Measurements from ENCODE around the gene PHF21A.

The PHF21A gene

DNA sequence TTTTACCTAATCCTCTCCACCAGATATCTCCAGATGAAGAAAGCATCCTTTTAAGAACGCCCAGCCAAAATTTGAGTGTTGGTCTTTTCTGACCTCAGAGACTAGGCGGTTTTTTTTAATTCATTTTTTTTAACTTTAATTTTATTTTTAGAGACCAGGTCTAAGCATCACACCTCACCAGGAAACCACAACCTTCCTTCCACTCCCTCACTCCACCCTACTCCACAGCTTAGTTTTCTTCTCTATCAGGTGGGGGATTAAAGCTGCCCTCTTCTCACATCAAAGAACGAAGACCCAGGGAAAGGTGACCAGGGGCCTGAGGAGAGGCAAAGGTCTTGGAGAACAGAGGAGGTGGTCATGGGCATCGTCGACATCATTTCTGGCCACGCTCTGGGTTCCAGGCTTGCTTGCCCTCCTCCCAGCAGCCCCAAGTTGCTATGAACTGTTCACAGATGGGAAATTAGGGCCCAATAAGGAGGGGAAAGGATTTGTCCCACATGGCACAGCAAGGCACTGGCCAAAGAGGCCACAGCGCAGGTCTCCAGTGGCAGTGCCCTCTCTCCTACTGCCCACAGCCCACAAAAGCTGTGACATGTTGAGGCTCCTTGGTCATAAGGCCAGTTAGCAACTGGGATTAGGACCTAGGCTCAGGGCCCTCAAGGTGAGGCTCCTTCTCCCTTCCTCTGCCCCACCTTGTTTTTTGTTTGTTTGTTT lies 202.1 kb downstream of the PHF21A start:
- 83% methylated on average over 6 of the region's 7 CpGs for WGBS
- H3K36me3 ChIP-seq (ENCODE audit: control insufficient read depth in 1 of 2, insufficient read depth in 2 of 2, low read depth in 1 of 2, low read length in 2 of 2), result peaks cover 22% of the 10 kb centered on the region in 2 experiments
- no peaks in the 10 kb centered on the region for H3K9me3 ChIP-seq (ENCODE audit: control insufficient read depth, low read length)
- no peak overlapping the region for H3K14ac ChIP-seq (ENCODE audit: low read length in 2 of 2)
- no peak overlapping the region for H2BK120ac ChIP-seq (ENCODE audit: low read depth, low read length)
- no peak overlapping the region for H4K8ac ChIP-seq (ENCODE audit: low read length)
- peaks cover 37% of the 10 kb centered on the region for H3K4me1 ChIP-seq (ENCODE audit: control insufficient read depth, insufficient read depth, low read depth, low read length)
- H3K4me2 ChIP-seq (ENCODE audit: low read length, poor library complexity, severe bottlenecking), result peak overlapping the region; percentile 99
- peak overlapping the region; percentile 99 for H3K9ac ChIP-seq (ENCODE audit: low read length)
- H2AFZ ChIP-seq (ENCODE audit: low read depth, low read length), result peak overlapping the region; percentile 29
- peak overlapping the region in 1 of 2 experiments; percentile 100 for H3K4me3 ChIP-seq (ENCODE audit: insufficient read depth in 1 of 2, low read depth in 1 of 2, low read length in 2 of 2)
- H3K23ac ChIP-seq (ENCODE audit: low read length in 2 of 2), result no peak overlapping the region
- no peak overlapping the region for H2BK5ac ChIP-seq (ENCODE audit: low read depth, low read length, poor library complexity, severe bottlenecking)
- H2BK12ac ChIP-seq (ENCODE audit: low read length in 2 of 2), result peak overlapping the region in 1 of 2 experiments; percentile 74
- H2BK15ac ChIP-seq (ENCODE audit: low read depth, poor library complexity, severe bottlenecking), result no peak overlapping the region
- no peak overlapping the region for H2AK5ac ChIP-seq (ENCODE audit: low read length, severe bottlenecking)
- H3K79me1 ChIP-seq (replicated peaks; ENCODE audit: low read length, poor library complexity, severe bottlenecking), result peaks cover 22% of the 10 kb centered on the region
- H3K27me3 ChIP-seq (ENCODE audit: control insufficient read depth in 1 of 2, insufficient read depth in 1 of 2, low read length in 2 of 2), result peaks cover 28 to 29% of the 10 kb centered on the region in 2 experiments
- no peak overlapping the region for H3K4ac ChIP-seq (ENCODE audit: low read depth in 1 of 2, low read length in 2 of 2)
- no peak overlapping the region for H4K91ac ChIP-seq (ENCODE audit: low read length)
- no peak for DNase-seq
- no peak overlapping the region for H3K18ac ChIP-seq (ENCODE audit: low read depth in 1 of 2, low read length in 2 of 2)
- H3K27ac ChIP-seq (ENCODE audit: low read length, poor library complexity, severe bottlenecking), result no peak overlapping the region

DNA sequence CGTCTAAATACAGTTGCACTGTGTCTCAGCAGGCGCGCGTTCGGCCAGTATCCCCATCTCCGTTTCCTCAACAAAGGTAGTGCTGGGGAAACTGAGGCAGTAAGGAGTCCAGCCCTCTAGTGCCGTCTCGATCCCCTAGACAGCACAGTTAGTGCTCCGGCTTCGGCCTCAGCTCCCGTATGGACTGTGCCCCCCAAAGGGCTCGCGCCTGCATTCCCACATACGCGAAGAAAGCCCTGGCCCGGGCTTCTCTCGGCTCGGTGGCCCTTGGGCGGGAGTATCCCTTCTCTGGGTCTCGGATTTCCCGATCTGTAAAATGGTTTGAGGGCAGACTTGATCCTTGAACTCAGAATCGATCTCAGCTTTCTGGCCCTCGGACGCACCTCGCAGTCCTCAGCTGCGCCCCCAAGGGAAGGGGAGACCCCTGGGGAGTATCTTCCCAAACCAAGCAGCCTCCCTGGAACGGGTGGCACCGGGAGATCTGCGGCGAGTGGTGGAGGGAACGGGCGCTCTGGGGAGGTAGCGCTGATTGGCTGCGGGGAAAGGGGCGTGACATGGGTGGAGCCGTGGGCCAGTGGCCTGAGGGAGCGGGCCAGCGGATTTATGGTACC lies 202.8 kb downstream of the PHF21A start:
- Histone ChIP-seq H2BK15ac (ENCODE audit: low read depth, poor library complexity, severe bottlenecking) (peak overlapping the region; percentile 85), H3K27me3 (ENCODE audit: control insufficient read depth in 1 of 2, insufficient read depth in 1 of 2, low read length in 2 of 2) (peaks cover 23 to 24% of the 10 kb centered on the region in 2 experiments), H3K4me1 (ENCODE audit: control insufficient read depth, insufficient read depth, low read depth, low read length) (peaks cover 37% of the 10 kb centered on the region), H3K23ac (ENCODE audit: low read length in 2 of 2) (no peak overlapping the region), H2AK5ac (ENCODE audit: low read length, severe bottlenecking) (no peak overlapping the region), H3K27ac (ENCODE audit: low read length, poor library complexity, severe bottlenecking) (peak overlapping the region; percentile 65), H2AFZ (ENCODE audit: low read depth, low read length) (peak overlapping the region; percentile 79), H2BK5ac (ENCODE audit: low read depth, low read length, poor library complexity, severe bottlenecking) (no peak overlapping the region), H4K8ac (ENCODE audit: low read length) (peak overlapping the region; percentile 78), H3K9ac (ENCODE audit: low read length) (peak overlapping the region; percentile 99), H3K79me1 (replicated peaks; ENCODE audit: low read length, poor library complexity, severe bottlenecking) (peaks cover 28% of the 10 kb centered on the region), H3K18ac (ENCODE audit: low read depth in 1 of 2, low read length in 2 of 2) (peak overlapping the region in 1 of 2 experiments; percentile 84), H3K4me2 (ENCODE audit: low read length, poor library complexity, severe bottlenecking) (peak overlapping the region; percentile 99), H3K4me3 (ENCODE audit: insufficient read depth in 1 of 2, low read depth in 1 of 2, low read length in 2 of 2) (peak overlapping the region; percentile 71 to 100), H2BK12ac (ENCODE audit: low read length in 2 of 2) (no peak overlapping the region), H3K9me3 (ENCODE audit: control insufficient read depth, low read length) (no peaks in the 10 kb centered on the region), H3K36me3 (ENCODE audit: control insufficient read depth in 1 of 2, insufficient read depth in 2 of 2, low read depth in 1 of 2, low read length in 2 of 2) (peaks cover 29% of the 10 kb centered on the region in 2 experiments), H4K91ac (ENCODE audit: low read length) (peak overlapping the region; percentile 52), H3K14ac (ENCODE audit: low read length in 2 of 2) (peak overlapping the region in 1 of 2 experiments; percentile 30), H2BK120ac (ENCODE audit: low read depth, low read length) (no peak overlapping the region), H3K4ac (ENCODE audit: low read depth in 1 of 2, low read length in 2 of 2) (peak overlapping the region; percentile 29 to 35)
- DNase-seq, result peak; percentile 84
- under 1% methylated on average over 36 of the region's 38 CpGs for WGBS

DNA sequence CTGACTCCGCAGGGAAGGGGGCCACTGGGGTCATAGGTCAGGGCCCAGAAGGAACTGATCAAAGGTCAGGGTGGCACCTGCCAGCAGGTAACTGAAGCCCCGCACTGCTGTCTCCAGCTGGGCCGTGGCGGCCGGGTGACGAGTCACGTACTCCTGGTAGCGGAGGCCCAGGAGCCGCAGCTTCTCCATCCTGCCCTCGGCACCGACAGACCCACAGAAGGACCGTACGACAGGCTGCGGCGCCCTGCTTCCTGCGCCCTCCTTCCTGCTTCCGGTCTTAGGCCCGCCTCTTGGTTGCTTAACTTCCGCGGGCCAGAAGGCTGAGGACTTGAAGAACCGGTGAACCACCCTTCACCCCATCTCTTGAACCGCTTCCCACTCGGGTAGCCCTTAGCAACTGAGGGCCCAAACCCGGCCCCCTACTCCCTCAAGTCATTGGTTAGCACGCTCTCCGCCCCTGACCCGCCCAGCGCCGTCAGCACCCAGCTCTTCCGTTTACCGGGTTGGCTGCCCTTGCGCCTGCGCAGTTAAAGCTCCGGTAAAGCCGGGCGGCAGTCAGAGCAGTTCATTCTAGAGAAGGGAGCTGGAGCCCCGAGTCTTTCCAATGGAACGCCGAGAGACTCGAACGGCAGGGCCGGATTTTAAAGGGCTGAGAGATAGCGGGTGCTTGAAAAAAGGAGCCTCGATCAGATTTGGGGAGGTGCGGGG lies 203.5 kb downstream of the PHF21A start, which contains the start of gene PEX16:
TSS of gene PEX16 (minus strand) at position 255 of the 708 bp plus-strand sequence. CDS start at position 189, 66 bp downstream.
- Histone ChIP-seq H3K4me1 (ENCODE audit: control insufficient read depth, insufficient read depth, low read depth, low read length) (peaks cover 30% of the 10 kb centered on the region), H3K4me3 (ENCODE audit: insufficient read depth in 1 of 2, low read depth in 1 of 2, low read length in 2 of 2) (peak within 1 kb of the TSS; percentile 85 to 100), H3K4ac (ENCODE audit: low read depth in 1 of 2, low read length in 2 of 2) (peak within 1 kb of the TSS; percentile 63 to 79), H3K4me2 (ENCODE audit: low read length, poor library complexity, severe bottlenecking) (peak within 1 kb of the TSS; percentile 99), H4K91ac (ENCODE audit: low read length) (peak within 1 kb of the TSS; percentile 90), H4K8ac (ENCODE audit: low read length) (peak within 1 kb of the TSS; percentile 93), H3K9me3 (ENCODE audit: control insufficient read depth, low read length) (no peaks in the 10 kb centered on the region), H3K9ac (ENCODE audit: low read length) (peak within 1 kb of the TSS; percentile 99), H3K79me1 (replicated peaks; ENCODE audit: low read length, poor library complexity, severe bottlenecking) (peaks cover 30% of the 10 kb centered on the region), H3K18ac (ENCODE audit: low read depth in 1 of 2, low read length in 2 of 2) (peak within 1 kb of the TSS; percentile 79 to 92), H2BK5ac (ENCODE audit: low read depth, low read length, poor library complexity, severe bottlenecking) (no peak within 1 kb of the TSS), H2BK15ac (ENCODE audit: low read depth, poor library complexity, severe bottlenecking) (peak within 1 kb of the TSS; percentile 96), H2BK120ac (ENCODE audit: low read depth, low read length) (no peak within 1 kb of the TSS), H2AK5ac (ENCODE audit: low read length, severe bottlenecking) (no peak within 1 kb of the TSS), H3K23ac (ENCODE audit: low read length in 2 of 2) (peak within 1 kb of the TSS in 1 of 2 experiments; percentile 86), H3K14ac (ENCODE audit: low read length in 2 of 2) (peak within 1 kb of the TSS in 1 of 2 experiments; percentile 30), H3K27me3 (ENCODE audit: control insufficient read depth in 1 of 2, insufficient read depth in 1 of 2, low read length in 2 of 2) (peaks cover 17 to 20% of the 10 kb centered on the region in 2 experiments), H3K27ac (ENCODE audit: low read length, poor library complexity, severe bottlenecking) (peak within 1 kb of the TSS; percentile 65), H3K36me3 (ENCODE audit: control insufficient read depth in 1 of 2, insufficient read depth in 2 of 2, low read depth in 1 of 2, low read length in 2 of 2) (peaks cover 35 to 36% of the 10 kb centered on the region in 2 experiments), H2BK12ac (ENCODE audit: low read length in 2 of 2) (no peak within 1 kb of the TSS), H2AFZ (ENCODE audit: low read depth, low read length) (peak within 1 kb of the TSS; percentile 79)
- peak; percentile 100 for DNase-seq
- under 1% methylated on average over 45 of the region's 45 CpGs for WGBS
